Colonic mucosa (tissue), 4 donors: Measurements from ENCODE around the gene IER5. TPM values are rescaled to one million over a fixed set of nuclear protein-coding genes. Genes with fewer than 3 reads are reported as not detected.

Experiments used
- DNase-seq: peaks from one replicate; pipeline ENCODE4 v3.0.0-alpha.2; 2020
- H3K27ac ChIP-seq: fragments of 200-600 bp; one replicate; pipeline ENCODE4 v1.8.0; 2021
- H3K27me3 ChIP-seq: fragments of 200-600 bp; one replicate; pipeline ENCODE4 v1.8.0; 2021
- H3K36me3 ChIP-seq: fragments of 200-600 bp; one replicate; pipeline ENCODE4 v1.8.0; 2021
- H3K4me1 ChIP-seq: fragments of 200-600 bp; one replicate; pipeline ENCODE4 v1.8.0; 2021; ENCODE audit warnings: mild to moderate bottlenecking
- H3K4me3 ChIP-seq: fragments of 200-600 bp; one replicate; pipeline ENCODE4 v1.8.0; 2021
- H3K9ac ChIP-seq, 2 donors: one replicate each; pipeline ENCODE4 v1.7.0; 2013; ENCODE audit warnings: control low read depth in 2 of 2, low read depth in 2 of 2, low read length in 2 of 2
- H3K9me3 ChIP-seq: fragments of 200-600 bp; one replicate; pipeline ENCODE4 v1.8.0; 2021
- CTCF ChIP-seq: fragments of 200-600 bp; IDR thresholded peaks from one replicate; pipeline ENCODE4 v1.8.0; 2022; ENCODE audit warnings: antibody characterized with exemption, mild to moderate bottlenecking
- intact Hi-C: fragments of 100-400 bp; cut with DNase I; formaldehyde crosslinking; loops from one replicate; pipeline ENCODE4 v1.14.1; 2022
- total RNA-seq, 2 donors: library from RNA; stranded (reverse); fragmentation: NEBNext Ultra II Directional in 1 of 2; extraction: Animal tissue kit (Norgen Biotek cat#: 25700) in 1 of 2; gene quantifications; one replicate each; pipeline ENCODE4 v1.2.1, GENCODE V29; 2021
- donor health status: healthy.
- donor health status: DM: no; HTN: no; CAD: no.
- donor health status: DM: no; HTN: no; CAD: no.

The IER5 gene
- total RNA-seq, 2 donors from 2014 or later = 19.6 to 20.1 TPM

- Histone ChIP-seq H3K27me3 (no peaks in the 10 kb centered on the region), H3K27ac (peak overlapping the region; percentile 84), H3K4me1 (peaks cover 8% of the 10 kb centered on the region), H3K4me3 (peak overlapping the region; percentile 73), H3K36me3 (no peaks in the 10 kb centered on the region), H3K9me3 (no peaks in the 10 kb centered on the region), H3K9ac (peak overlapping the region; percentile 86 to 96)
- no peak for TF ChIP-seq CTCF
- intact Hi-C loops = no loop called here
- DNase-seq = no peak
These were observed 16.3 kb downstream of the IER5 start for GRCh38 chr1:181104790-181105133.

GRCh38 chr1:181105134-181106021, 16.9 kb downstream of the IER5 start:
- Histone ChIP-seq H3K9me3 (no peaks in the 10 kb centered on the region), H3K9ac (peak overlapping the region; percentile 86 to 96), H3K36me3 (no peaks in the 10 kb centered on the region), H3K4me3 (peak overlapping the region; percentile 73), H3K27ac (peak overlapping the region; percentile 84), H3K4me1 (peaks cover 8% of the 10 kb centered on the region), H3K27me3 (no peaks in the 10 kb centered on the region)
- TF ChIP-seq CTCF = no peak
- intact Hi-C loops = no loop called here
- DNase-seq = peak; percentile 96

- Histone ChIP-seq H3K27ac (no peak overlapping the region), H3K36me3 (no peaks in the 10 kb centered on the region), H3K9me3 (no peaks in the 10 kb centered on the region), H3K4me1 (peaks cover 8% of the 10 kb centered on the region), H3K4me3 (no peak overlapping the region), H3K9ac (peak overlapping the region in 1 of 2 donors; percentile 23), H3K27me3 (no peaks in the 10 kb centered on the region)
- intact Hi-C loops = no loop called here
- TF ChIP-seq CTCF = no peak
- no peak for DNase-seq
These were observed 17.5 kb downstream of the IER5 start for GRCh38 chr1:181106022-181106312.

- H3K9ac ChIP-seq = no peak overlapping the region
- no peak for DNase-seq
- no peak for TF ChIP-seq CTCF
- peaks cover 8% of the 10 kb centered on the region for H3K4me1 ChIP-seq
- H3K27ac ChIP-seq = no peak overlapping the region
- H3K4me3 ChIP-seq = no peak overlapping the region
- intact Hi-C loops = no loop called here
- H3K27me3 ChIP-seq = no peaks in the 10 kb centered on the region
- no peaks in the 10 kb centered on the region for H3K9me3 ChIP-seq
- no peaks in the 10 kb centered on the region for H3K36me3 ChIP-seq
These were observed 18.0 kb downstream of the IER5 start for GRCh38 chr1:181106479-181106878.

GRCh38 chr1:181107711-181108110, 19.2 kb downstream of the IER5 start:
- H3K36me3 ChIP-seq = no peaks in the 10 kb centered on the region
- intact Hi-C loops = no loop called here
- H3K9ac ChIP-seq = no peak overlapping the region
- H3K27me3 ChIP-seq = no peaks in the 10 kb centered on the region
- no peak overlapping the region for H3K27ac ChIP-seq
- no peak for TF ChIP-seq CTCF
- DNase-seq = no peak
- no peaks in the 10 kb centered on the region for H3K9me3 ChIP-seq
- H3K4me3 ChIP-seq = no peak overlapping the region
- H3K4me1 ChIP-seq = peaks cover 8% of the 10 kb centered on the region
